DMS153 (cell line): ENCODE measurements around the gene DOCK4.

ENCODE experiments used
- DNase-seq: peaks from one replicate; lab custom pipeline; 2025; lab: John Stamatoyannopoulos, UW

The DOCK4 gene

DNA sequence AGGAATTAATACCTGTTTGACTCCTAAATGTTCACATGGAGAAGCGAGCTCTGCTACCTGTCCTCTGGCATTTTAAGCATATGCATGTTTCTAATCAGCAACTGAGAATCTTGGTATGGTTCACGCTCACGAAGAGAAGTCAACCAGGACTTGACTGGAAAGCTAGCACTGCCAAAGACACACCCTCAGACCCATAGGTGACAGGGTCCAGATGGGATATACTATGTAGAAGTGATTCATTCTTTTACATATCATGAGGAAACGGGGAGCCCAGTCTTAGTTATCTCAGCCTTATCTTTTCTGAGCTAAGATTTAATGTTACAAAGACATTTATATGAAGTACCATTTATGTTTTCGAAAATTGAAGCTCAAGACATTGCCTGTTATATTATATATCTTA, 313.0 kb downstream of the DOCK4 start:
- DNase-seq, result no peak

DNA sequence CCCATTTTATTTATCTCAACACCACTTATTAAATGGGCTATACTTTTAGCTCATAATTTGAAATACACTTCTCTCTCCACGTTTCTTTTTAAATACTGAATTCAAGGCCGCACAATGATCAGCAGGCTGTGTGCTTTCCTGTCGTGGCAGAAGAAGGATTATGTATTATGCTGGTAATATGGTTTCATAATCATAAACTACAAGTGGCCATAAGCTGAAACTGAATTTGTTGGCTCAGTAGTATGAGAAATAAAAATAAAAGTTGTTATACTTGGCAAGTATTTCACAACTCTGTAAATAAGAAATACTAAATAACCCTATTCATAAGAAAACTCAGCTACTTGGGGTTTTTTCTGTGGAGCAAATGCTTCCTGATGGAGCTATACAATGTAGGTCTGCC, 313.6 kb downstream of the DOCK4 start:
- DNase-seq, result no peak

DNA sequence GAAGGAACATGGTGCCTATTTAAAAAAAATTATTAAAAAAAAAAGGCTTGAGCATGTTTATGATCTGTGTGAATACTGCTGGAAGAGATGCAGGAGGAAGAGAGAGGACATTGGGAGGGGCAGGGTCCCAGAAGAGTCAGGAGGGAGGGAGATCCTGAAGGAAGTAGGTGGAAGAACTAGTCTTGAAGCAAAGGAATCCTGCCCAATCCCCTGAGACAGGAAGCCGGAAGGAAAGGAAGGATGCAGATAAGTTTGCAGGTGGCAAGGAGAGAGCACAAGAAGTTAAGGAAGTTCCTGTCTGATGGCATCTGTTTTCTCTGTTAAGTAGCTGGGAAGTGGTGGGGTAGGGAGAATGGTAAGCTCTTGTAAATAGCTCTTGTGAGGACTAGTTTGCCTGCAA, 318.5 kb downstream of the DOCK4 start:
- no peak for DNase-seq

DNA sequence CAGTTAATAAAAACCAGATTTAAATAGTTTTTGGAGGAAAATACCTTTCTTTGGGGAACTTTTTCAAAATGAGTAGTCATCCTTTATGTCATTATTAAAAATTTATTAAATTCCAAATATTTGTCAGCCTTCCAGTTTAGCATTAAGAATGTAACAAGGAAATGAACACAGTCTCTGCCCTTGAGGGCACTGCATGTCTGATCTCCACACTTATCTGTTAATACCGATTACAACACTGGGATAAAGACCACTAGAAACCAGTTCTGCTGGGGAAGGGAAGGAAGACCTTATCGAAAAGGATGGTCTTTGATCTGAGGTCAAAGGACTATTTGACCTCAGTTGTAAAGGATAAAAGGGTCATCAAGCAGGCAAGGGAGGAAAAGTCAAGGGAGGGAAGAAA, 320.0 kb downstream of the DOCK4 start:
- no peak for DNase-seq

DNA sequence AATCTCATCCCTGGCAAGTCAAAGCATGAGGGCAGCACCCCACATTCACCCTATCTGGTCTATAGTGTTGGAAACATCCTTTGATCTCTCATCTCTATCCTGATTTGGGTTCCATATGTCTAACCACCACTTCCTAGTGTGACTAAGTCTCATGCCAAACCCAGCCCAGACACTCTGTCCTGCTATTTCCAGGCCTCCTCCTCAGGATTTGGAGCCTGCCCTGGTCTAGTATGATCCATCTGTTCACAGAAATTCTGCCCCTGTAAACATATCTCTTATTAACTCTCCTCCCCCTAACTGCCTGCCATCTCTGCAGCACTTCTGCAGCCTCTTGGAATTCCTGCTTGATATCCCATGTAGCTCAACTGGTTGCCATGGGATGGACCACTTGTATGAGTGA, 323.0 kb downstream of the DOCK4 start:
- DNase-seq, result no peak

DNA sequence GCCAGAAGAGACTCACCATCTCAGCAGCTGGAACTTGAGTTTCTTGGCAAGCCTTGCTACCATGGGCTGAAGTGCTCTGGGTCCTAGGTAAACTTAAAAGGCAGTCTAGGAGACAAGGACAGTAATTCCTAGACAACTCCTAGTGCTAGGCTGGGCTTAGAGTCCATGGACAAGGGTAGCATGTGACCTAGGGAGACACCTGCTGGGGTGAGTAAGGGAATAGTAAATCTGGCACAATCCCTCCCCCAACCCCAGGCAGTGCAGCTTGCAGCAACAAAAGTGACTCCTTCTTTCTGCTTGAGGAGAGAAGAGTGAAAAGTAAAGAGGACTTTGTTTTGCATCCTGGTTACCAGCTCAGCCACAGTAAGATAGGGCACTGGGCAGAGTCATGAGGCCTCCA, 327.4 kb downstream of the DOCK4 start:
- DNase-seq, result no peak

DNA sequence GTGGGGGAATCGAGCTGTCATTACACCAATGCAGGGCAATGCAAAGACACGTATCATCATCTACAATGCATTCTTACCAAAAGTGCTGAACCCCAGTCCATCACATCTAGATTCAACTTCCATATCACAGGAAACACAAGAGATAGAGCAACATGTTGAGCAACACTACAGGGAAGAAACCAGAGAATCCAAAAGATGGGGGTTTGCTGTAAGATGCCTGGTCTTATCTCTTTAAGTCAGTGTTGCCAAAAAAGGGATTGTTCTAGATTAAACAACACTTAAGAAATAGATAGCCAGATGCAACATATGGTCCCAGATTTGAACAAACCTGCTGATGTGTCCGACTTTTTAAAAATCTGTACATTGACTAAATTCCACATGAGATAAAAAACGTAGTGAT, 328.3 kb downstream of the DOCK4 start:
- DNase-seq, result no peak

DNA sequence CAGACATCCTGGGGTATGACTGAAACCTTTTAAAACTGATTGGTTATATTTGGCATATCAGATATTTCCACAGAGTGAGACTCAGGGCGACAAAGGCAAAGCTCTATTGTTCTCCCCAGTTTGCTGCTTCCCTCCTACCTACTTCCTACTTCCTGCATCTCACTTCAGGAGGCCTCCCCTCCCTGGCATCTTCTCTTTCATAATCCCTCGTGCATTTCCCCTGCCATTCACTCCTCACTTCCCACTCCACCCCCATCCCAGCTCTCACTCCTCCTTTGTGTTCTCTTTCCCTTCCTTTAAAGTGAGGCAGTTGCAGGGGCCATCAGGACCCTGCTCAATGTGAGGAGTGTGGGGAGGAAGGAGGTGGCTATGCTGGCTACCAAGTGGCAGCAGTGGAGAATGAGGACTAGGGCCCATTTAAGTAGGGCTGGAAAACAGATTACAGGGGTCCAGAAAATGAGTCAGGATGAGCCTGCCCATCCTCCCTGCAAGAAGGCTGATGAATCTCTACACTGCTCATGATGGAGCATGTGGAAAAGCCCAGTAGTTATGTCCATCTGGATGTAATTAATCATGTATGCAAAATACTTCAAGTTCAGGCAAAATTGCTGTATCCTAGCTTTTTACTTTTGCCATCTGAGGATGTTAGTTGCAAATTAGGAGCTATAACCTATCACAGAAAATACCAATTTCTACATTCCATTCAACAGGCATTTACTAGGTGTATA, 332.1 kb downstream of the DOCK4 start:
- no peak for DNase-seq

DNA sequence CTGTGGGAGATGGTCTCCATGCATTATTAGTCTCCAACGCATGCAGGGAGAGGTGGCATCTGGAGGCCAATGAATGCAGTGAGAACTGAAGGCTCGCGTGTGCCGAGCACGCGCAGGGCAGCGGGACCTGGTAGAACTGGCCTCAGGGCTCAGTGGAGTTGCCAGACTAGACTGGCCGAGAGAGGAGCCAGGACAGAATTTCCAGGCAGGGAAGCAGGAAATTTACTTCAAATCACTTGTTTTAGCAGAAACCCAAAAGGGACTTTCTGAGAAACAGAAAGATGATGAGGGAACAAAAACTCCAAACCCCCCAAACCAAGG, 332.9 kb downstream of the DOCK4 start:
- DNase-seq, result no peak

DNA sequence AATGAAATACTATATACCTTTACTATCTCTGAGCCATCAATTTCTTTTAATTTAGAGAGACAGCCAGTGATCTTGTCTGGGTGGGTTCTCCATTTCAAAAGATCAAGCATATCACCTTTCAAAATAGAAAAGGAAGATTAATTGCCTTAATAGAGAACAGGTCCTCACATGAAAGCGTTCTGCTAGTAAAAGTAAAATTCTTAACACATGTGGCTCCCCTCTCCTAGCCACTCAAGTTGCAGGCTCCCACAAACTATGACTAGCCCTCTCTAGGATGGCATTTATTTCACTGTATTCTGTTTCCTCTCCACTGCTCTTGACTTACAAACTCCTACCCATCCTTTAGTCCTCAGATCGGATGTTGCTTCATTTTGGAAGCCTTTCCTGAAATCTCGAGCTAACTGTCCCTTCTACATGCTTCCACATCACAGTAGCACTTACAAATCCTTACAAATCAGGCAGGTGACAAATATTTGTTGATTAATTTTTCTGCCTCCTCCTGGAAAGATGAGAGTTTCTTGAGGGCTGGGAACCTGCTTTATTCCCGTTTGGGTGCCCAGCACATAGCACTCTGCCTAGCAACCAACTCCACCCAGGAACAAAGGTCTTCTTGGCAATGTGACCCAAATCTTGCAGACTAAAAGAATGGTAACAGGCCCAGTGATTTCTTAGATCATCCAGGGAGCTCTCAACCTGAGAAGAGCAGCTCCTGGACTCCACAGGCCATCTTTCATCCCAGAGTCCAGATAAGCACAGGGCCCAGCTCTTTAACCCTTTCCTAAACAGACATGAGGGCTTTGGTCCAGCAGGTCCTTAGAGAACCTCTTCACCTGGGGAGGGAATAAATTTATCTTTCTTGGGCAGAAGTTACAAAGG, 333.5 kb downstream of the DOCK4 start:
- no peak for DNase-seq

DNA sequence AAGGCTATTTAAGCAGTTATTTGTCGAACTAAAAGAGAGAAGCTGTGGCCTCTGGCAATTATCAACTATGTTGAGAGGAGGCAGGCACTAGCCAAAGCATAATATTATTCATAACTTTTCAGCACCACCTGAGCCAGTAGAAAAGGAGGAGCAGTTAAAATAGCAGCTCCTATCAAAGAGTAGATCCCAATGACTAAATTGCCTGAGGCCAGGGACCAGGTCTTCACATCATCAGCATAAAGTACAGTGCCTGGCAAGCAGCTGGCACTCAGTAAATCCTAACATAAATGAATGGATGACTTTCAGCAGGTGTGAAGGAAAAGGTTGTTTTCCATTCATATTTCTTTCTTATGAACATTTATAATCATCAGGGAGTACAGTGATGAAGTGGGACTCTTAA, 334.9 kb downstream of the DOCK4 start:
- no peak for DNase-seq

DNA sequence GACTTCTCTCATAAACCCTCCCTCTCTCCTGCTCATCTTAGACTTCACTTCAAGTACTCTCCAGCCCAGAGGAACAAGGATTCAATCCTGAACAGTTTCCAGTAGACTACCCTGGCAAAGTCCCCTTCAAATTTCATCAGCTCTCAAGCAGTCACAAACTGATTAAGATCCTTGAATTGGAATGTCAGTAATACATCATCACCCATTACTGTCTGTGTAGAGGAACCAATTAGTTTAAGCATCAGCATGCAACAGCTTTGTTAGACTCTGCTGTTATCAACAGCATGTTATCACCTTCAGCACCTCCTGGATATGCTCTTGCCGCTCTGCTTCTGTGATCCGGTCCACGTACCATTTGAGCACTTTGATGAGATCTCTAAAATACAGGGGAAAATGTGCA, 336.9 kb downstream of the DOCK4 start:
- DNase-seq, result no peak

DNA sequence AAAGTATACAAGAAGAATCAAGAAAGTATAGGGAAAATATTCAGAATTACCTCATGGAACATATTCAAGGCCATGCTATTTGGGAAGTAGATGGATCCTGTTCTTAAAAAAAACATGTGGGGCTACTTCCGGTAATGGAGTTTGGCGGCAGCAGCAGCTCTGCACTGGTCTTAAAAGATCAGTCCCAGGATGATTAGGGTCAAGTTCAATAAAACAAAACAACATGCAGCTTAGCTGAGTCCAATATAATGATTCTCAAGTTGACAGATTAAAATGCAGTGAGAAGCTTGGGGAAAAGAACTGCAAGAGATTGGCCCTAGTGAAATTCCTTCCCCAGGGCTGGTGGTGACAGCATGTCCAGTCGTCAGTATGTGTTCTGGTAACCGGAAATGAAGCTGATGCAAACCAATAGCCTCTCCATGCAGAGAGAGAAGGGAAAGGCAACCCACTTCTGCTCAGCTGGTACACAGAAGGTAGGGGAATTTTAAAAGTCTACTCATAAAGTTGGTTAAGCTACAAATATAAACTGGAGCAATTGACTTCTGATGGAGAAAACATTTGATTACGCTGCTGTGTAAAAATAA, 338.8 kb downstream of the DOCK4 start:
- no peak for DNase-seq

DNA sequence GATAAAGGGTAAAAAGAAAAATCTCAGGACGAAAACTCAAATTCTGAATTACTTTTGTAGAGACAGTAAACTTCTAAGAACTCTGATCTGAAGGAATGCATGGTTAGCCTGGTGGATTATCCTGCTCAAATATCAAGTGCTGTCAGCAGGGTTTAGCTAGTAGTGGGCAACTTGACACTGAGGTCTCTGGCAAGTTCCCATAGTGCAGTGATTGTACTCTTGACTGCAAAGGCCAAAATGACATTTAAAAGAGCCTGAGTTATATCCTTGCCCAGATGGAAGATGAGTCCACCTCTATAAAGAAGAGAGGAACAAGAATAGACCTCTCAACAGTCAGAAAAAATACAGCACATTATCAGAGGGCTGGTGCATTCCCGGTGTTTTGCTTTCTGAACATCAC, 339.4 kb downstream of the DOCK4 start:
- no peak for DNase-seq

DNA sequence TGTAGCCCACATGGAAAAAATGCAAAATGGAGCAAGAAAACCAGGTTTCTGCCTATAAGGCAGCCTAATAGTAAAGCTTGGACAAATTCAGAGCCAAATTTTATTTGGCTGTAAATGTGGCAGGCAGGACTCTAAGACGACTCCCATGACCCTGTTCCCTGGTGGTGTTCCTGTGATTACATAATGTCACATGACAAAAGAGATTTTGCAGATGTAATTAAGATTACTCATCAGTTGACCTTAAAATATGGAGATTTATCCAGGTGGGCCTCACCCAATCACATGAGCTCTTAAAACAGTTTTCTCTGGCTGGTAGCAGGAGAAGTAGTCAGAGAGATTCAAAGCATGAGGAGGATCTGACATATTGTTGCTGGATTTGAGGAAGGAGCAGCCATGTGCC, 340.8 kb downstream of the DOCK4 start:
- DNase-seq, result no peak

DNA sequence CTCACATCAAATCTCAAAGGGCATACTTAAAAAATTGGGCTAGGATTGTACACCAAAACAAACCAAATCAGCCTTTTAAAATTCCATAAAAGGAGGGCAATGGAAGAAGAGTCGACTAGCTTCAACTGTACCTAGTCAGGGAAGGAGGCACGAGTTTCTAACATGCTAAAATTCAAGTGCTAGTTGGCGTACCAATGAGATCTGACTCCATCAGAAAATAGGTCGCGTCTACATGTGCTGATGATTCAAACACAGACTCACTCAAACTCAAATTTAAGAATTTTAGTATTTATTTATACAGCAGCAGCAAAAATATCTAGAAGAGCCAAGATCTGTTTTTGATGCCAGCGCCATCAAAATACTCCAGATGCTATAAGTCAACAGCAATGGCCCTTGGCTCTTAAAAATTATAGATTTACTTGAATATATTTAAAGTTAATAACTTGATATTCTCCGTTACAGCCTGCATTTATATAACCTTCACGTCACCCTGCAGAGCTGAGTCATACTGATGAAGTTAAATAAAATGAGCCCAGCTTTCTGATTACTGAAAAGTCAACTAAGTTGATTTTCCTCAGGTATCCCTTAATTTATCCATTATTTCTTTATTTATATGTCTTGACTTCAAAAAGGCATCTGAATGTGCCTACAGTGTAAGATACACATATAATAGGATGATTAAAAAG, 341.8 kb downstream of the DOCK4 start:
- DNase-seq, result no peak

DNA sequence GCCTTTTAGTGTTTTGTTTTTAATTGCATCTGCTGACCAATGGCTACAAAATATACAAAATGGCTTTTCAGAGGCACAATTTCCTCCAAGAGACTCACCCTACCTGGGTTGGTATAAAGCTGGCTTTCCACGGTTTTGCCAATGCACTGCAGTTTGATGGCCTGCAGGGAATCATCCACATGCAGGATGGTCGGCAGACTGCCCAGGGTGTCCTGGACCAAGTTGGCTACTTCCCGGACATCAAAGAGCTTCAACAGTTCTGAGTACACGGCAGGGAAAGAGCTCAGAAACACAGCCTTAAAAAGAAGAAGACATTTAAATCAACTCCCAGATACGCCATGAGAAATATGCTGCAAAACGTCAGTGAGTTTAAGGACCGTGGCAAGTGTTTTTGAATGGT, 342.9 kb downstream of the DOCK4 start:
- no peak for DNase-seq

DNA sequence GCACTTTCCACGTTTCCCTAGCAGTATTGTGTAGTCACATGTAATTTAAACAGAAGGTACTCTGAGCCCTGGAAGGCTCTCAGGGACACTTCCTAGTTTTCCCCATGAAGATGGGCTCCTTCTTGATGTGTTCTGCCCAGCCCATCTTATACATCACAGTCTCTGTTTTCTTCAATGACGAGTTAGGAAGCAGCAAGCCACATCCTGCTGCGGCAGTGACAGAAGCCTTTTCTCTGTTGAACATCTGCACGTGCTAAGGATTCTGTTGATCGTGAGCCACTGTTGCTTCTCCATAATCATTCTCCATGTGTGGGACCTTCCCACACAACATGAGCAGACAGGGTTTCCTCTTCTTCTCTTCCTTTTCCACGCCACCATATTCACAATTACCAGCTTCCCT, 346.0 kb downstream of the DOCK4 start:
- no peak for DNase-seq

DNA sequence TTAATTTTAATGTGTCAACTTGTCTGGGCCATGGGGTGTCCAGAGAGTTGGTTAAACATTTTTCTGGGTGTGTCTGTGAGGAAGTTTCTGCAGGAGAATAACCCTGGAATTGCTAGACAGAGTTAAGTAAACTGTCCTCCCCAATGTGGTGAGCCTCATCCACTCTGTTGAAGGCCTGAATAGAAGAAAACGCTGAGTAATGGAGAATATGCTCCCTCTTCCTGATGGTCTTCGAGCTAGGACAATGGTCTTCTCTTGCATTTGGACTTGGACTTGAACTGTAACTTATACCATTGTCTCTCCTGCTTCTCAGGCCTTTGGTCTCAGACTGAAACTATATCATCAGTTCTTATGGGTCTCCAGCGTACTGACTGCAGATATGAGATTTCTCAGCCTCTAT, 347.9 kb downstream of the DOCK4 start:
- no peak for DNase-seq

DNA sequence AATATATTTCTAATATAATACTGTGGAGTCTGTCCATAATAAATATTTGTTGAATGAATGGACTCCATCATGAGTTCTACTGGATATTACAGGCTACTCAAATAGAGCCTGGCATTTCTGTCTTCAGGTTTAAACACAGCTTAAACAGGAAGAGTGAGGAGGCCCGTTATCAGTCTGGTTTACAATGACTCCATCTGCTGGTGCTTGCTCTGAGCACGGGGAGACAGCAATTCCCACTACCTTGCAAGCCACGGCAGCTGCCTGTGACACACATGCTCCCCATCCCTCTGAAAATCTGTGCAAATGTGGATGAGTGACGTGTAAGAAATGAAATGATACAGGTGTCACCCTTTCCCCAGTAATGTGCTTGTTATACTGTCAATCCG, 350.4 kb downstream of the DOCK4 start:
- DNase-seq, result no peak

DNA sequence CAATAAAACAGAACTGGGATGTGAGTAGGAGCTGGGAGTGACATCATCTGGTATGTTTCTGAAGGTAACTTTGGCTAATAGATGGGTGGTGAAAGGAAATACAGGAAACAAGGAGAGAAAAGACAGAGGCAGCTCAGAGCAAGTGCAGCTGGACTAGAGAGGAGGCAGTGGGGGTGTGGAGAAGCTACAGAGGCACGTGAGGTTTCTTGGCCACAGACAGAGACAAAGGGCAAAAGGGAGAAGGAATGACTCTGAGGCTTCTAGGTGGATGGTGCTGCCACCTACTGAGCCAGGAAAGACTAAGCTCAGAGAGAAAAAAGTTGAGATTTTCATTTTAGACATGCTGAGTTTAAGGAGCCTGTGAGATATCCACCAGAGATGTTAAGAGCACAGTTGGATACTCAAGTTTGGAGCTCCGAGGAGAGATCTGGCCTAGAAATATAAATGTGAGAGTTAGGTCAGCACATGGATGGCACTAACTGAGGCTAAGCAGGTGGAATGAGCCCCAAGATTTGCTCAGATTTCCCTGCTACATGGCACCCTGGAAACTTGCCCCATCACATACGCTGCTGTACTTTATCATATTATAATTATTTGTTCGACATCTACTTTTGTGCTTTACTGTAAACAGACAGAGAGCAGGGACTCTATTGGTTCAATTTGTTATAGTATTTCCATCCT, 350.9 kb downstream of the DOCK4 start:
- DNase-seq, result no peak
